ENCODE measurements around the gene PDZD2.

Gene PDZD2

DNA sequence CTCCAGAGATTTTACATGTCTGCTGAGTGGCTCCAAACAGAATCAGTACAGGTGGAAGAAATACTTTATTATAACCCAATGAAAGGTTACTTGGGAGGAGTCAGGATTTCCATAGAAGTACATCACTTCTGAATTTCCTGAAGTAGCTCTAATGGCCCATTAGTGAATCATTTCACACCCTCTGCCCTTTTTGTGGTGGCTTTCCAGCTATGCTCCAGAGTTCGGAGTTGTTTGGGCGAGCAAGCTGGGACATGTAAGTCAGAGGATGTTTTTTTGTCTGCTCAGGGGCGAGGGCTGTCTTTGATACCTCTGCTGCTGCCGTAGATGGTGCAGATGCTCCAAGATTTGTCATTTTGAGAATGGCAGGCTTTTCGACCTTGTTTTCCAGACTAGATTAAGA, 309.1 kb downstream of the PDZD2 start:
- no peak overlapping the region for H3K4me2 ChIP-seq (ENCODE audit: low read depth, low read length, poor library complexity, severe bottlenecking)
- no peak for TF ChIP-seq EZH2phosphoT487 (IDR thresholded peaks at IDR 0.05; ENCODE audit: borderline replicate concordance)
- TF ChIP-seq, protein P1, sequence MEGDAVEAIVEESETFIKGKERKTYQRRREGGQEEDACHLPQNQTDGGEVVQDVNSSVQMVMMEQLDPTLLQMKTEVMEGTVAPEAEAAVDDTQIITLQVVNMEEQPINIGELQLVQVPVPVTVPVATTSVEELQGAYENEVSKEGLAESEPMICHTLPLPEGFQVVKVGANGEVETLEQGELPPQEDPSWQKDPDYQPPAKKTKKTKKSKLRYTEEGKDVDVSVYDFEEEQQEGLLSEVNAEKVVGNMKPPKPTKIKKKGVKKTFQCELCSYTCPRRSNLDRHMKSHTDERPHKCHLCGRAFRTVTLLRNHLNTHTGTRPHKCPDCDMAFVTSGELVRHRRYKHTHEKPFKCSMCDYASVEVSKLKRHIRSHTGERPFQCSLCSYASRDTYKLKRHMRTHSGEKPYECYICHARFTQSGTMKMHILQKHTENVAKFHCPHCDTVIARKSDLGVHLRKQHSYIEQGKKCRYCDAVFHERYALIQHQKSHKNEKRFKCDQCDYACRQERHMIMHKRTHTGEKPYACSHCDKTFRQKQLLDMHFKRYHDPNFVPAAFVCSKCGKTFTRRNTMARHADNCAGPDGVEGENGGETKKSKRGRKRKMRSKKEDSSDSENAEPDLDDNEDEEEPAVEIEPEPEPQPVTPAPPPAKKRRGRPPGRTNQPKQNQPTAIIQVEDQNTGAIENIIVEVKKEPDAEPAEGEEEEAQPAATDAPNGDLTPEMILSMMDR (conservative IDR thresholded peaks at IDR 0.05; ENCODE audit: low read length) = no peak
- no peaks in the 10 kb centered on the region for H3F3A ChIP-seq (ENCODE audit: low read depth)
- no peaks in the 10 kb centered on the region for H3K27me3 ChIP-seq (ENCODE audit: insufficient read depth, low read length, poor library complexity, severe bottlenecking)
- no peaks in the 10 kb centered on the region for H3K9me3 ChIP-seq (ENCODE audit: insufficient read depth, low read depth, low read length)
- no peaks in the 10 kb centered on the region for H3K4me1 ChIP-seq (ENCODE audit: insufficient read depth, low read length, poor library complexity, severe bottlenecking)
- no peak overlapping the region for H2AFZ ChIP-seq (ENCODE audit: low read length)
- H3K36me3 ChIP-seq (ENCODE audit: insufficient read depth, low read length) = no peaks in the 10 kb centered on the region
- no peak overlapping the region for H3K4me3 ChIP-seq (ENCODE audit: low read length, poor library complexity, severe bottlenecking)
- H3K9ac ChIP-seq (ENCODE audit: low read depth, low read length, poor library complexity, severe bottlenecking) = no peak overlapping the region
- no peaks in the 10 kb centered on the region for H3K79me2 ChIP-seq (ENCODE audit: insufficient read depth, low read length)
- no peaks in the 10 kb centered on the region for H4K20me1 ChIP-seq (ENCODE audit: insufficient read depth, low read length, poor library complexity, severe bottlenecking)
- no peaks in the 10 kb centered on the region for H3K9me2 ChIP-seq (replicated peaks; ENCODE audit: low read depth, low read length)

DNA sequence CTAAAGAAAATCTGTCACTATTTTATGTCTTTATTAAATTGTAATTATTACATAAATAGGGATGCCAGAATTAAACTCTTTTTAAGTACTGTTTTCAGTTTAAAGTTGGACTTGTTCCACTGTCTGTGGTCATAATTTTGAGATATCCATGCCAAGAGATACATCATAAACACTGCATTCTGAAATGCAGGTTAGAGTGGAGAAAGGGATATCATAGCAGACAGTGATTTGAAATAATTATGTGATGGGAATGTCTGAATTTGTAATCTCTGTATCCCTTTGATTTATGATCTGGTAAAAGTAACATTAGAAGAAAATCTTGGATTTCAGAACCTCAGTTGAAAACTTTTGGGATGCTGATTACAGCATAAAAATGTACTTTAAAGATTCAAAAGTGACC, 313.1 kb downstream of the PDZD2 start:
- no peak for TF ChIP-seq EZH2phosphoT487 (IDR thresholded peaks at IDR 0.05; ENCODE audit: borderline replicate concordance)
- TF ChIP-seq, protein P1 (conservative IDR thresholded peaks at IDR 0.05; ENCODE audit: low read length) = no peak
- H3K9me3 ChIP-seq (ENCODE audit: insufficient read depth, low read depth, low read length) = no peaks in the 10 kb centered on the region

DNA sequence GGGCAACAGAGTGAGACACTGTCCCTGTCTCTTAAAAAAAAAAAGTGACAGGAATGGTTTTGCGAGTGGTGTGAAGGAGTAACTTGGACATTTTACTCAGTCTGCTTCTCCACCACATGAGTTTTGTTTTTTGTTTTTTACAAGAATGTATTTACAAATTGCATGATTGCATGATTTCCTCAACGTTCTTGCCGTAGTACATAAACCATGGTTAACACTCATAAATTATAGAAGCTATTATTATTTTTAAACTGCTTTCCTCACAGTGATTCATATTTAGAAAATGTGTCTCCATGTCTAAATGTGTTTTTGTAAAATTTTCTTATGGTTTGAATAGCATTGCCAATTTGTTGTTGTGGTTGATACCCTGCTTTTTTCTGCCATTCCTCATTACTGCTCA, 315.2 kb downstream of the PDZD2 start:
- Histone ChIP-seq H3K4me3 (ENCODE audit: low read length, poor library complexity, severe bottlenecking) (no peak overlapping the region), H3K9me3 (ENCODE audit: insufficient read depth, low read depth, low read length) (no peaks in the 10 kb centered on the region), H2AFZ (ENCODE audit: low read length) (no peak overlapping the region), H3K9me2 (replicated peaks; ENCODE audit: low read depth, low read length) (no peaks in the 10 kb centered on the region), H3K36me3 (ENCODE audit: insufficient read depth, low read length) (no peaks in the 10 kb centered on the region), H3K9ac (ENCODE audit: low read depth, low read length, poor library complexity, severe bottlenecking) (no peak overlapping the region), H3F3A (ENCODE audit: low read depth) (no peaks in the 10 kb centered on the region), H3K4me2 (ENCODE audit: low read depth, low read length, poor library complexity, severe bottlenecking) (no peak overlapping the region), H3K79me2 (ENCODE audit: insufficient read depth, low read length) (no peaks in the 10 kb centered on the region), H3K27me3 (ENCODE audit: insufficient read depth, low read length, poor library complexity, severe bottlenecking) (no peaks in the 10 kb centered on the region), H4K20me1 (ENCODE audit: insufficient read depth, low read length, poor library complexity, severe bottlenecking) (no peaks in the 10 kb centered on the region), H3K4me1 (ENCODE audit: insufficient read depth, low read length, poor library complexity, severe bottlenecking) (no peaks in the 10 kb centered on the region)
- TF ChIP-seq, protein P1 (conservative IDR thresholded peaks at IDR 0.05; ENCODE audit: low read length) = no peak
- TF ChIP-seq EZH2phosphoT487 (IDR thresholded peaks at IDR 0.05; ENCODE audit: borderline replicate concordance) = no peak

More for the DNA sequence above, 313.1 kb downstream of the PDZD2 start:
- no peaks in the 10 kb centered on the region for H3K36me3 ChIP-seq (ENCODE audit: insufficient read depth, low read length)
- H3K4me2 ChIP-seq (ENCODE audit: low read depth, low read length, poor library complexity, severe bottlenecking) = no peak overlapping the region
- H3K4me3 ChIP-seq (ENCODE audit: low read length, poor library complexity, severe bottlenecking) = no peak overlapping the region
- no peaks in the 10 kb centered on the region for H3K9me2 ChIP-seq (replicated peaks; ENCODE audit: low read depth, low read length)
- no peak overlapping the region for H2AFZ ChIP-seq (ENCODE audit: low read length)
- H3K79me2 ChIP-seq (ENCODE audit: insufficient read depth, low read length) = no peaks in the 10 kb centered on the region
- no peaks in the 10 kb centered on the region for H3K4me1 ChIP-seq (ENCODE audit: insufficient read depth, low read length, poor library complexity, severe bottlenecking)
- no peaks in the 10 kb centered on the region for H3F3A ChIP-seq (ENCODE audit: low read depth)
- H3K27me3 ChIP-seq (ENCODE audit: insufficient read depth, low read length, poor library complexity, severe bottlenecking) = no peaks in the 10 kb centered on the region
- H4K20me1 ChIP-seq (ENCODE audit: insufficient read depth, low read length, poor library complexity, severe bottlenecking) = no peaks in the 10 kb centered on the region
- no peak overlapping the region for H3K9ac ChIP-seq (ENCODE audit: low read depth, low read length, poor library complexity, severe bottlenecking)

Data from Loucy (cell line).